ENCODE measurements around the gene RXRG. TPM values are rescaled to one million over a fixed set of nuclear protein-coding genes. Genes with fewer than 3 reads are reported as not detected.

RXRG gene
- total RNA-seq, 1 donor from 2014 or later = not detected

- no peak overlapping the region for H3K27ac ChIP-seq (ENCODE audit: low read depth, low read length)
- Mint-ChIP-seq H3K9me3 (ENCODE audit: unreplicated experiment) (no peaks in the 10 kb centered on the region), H3K36me3 (ENCODE audit: low read depth, unreplicated experiment) (no peaks in the 10 kb centered on the region), H3K27ac (ENCODE audit: unreplicated experiment) (no peak overlapping the region), H3K4me1 (ENCODE audit: low read depth, unreplicated experiment) (peaks cover 8% of the 10 kb centered on the region), H3K4me3 (ENCODE audit: unreplicated experiment) (no peak overlapping the region), H3K27me3 (ENCODE audit: low read depth, unreplicated experiment) (peaks cover 49% of the 10 kb centered on the region)
- no peak for DNase-seq (ENCODE audit: low read depth)
- no peak for TF ChIP-seq EZH2 (IDR thresholded peaks at IDR 0.05; ENCODE audit: insufficient read depth, low read length)
- no peak for TF ChIP-seq CTCF (IDR thresholded peaks at IDR 0.05; ENCODE audit: insufficient read depth, low read depth, low read length)
- no peaks in the 10 kb centered on the region for H4K20me1 ChIP-seq (ENCODE audit: insufficient read depth, low read length)
- no peak overlapping the region for H2AFZ ChIP-seq (ENCODE audit: low read depth, low read length)
- H3K9ac ChIP-seq (ENCODE audit: low read length) = no peak overlapping the region
- no peaks in the 10 kb centered on the region for H3K79me2 ChIP-seq (ENCODE audit: insufficient read depth, low read length)
- H3K9me3 ChIP-seq (ENCODE audit: insufficient read depth, low read depth, low read length) = no peaks in the 10 kb centered on the region
- H3K27me3 ChIP-seq (ENCODE audit: insufficient read depth, low read length) = peaks cover 14% of the 10 kb centered on the region
- no peak overlapping the region for H3K4me2 ChIP-seq (ENCODE audit: low read length)
- H3K4me3 ChIP-seq (ENCODE audit: insufficient read depth, low read depth, low read length) = no peak overlapping the region
- no peaks in the 10 kb centered on the region for H3K36me3 ChIP-seq (ENCODE audit: insufficient read depth, low read length)
- FAIRE-seq = no peak
- H3K4me1 ChIP-seq (ENCODE audit: insufficient read depth, low read length) = no peaks in the 10 kb centered on the region
Measured at GRCh38 chr1:165484532-165484931, 39.6 kb upstream of the RXRG start.

GRCh38 chr1:165483412-165483811 lies 38.5 kb upstream of the RXRG start:
- Histone ChIP-seq H3K4me1 (ENCODE audit: insufficient read depth, low read length) (no peaks in the 10 kb centered on the region), H3K9me3 (ENCODE audit: insufficient read depth, low read depth, low read length) (no peaks in the 10 kb centered on the region), H3K36me3 (ENCODE audit: insufficient read depth, low read length) (no peaks in the 10 kb centered on the region), H2AFZ (ENCODE audit: low read depth, low read length) (no peak overlapping the region), H3K79me2 (ENCODE audit: insufficient read depth, low read length) (no peaks in the 10 kb centered on the region), H3K4me2 (ENCODE audit: low read length) (no peak overlapping the region), H3K27me3 (ENCODE audit: insufficient read depth, low read length) (peaks cover 14% of the 10 kb centered on the region), H4K20me1 (ENCODE audit: insufficient read depth, low read length) (no peaks in the 10 kb centered on the region), H3K4me3 (ENCODE audit: insufficient read depth, low read depth, low read length) (no peak overlapping the region), H3K9ac (ENCODE audit: low read length) (no peak overlapping the region), H3K27ac (ENCODE audit: low read depth, low read length) (no peak overlapping the region)
- peaks cover 8% of the 10 kb centered on the region for H3K4me1 Mint-ChIP-seq (ENCODE audit: low read depth, unreplicated experiment)
- no peak overlapping the region for H3K4me3 Mint-ChIP-seq (ENCODE audit: unreplicated experiment)
- FAIRE-seq (no peak), DNase-seq (ENCODE audit: low read depth) (no peak)
- TF ChIP-seq CTCF (IDR thresholded peaks at IDR 0.05; ENCODE audit: insufficient read depth, low read depth, low read length) = no peak
- TF ChIP-seq EZH2 (IDR thresholded peaks at IDR 0.05; ENCODE audit: insufficient read depth, low read length) = no peak
- no peaks in the 10 kb centered on the region for H3K36me3 Mint-ChIP-seq (ENCODE audit: low read depth, unreplicated experiment)
- peaks cover 48% of the 10 kb centered on the region for H3K27me3 Mint-ChIP-seq (ENCODE audit: low read depth, unreplicated experiment)
- no peaks in the 10 kb centered on the region for H3K9me3 Mint-ChIP-seq (ENCODE audit: unreplicated experiment)
- H3K27ac Mint-ChIP-seq (ENCODE audit: unreplicated experiment) = no peak overlapping the region

GRCh38 chr1:165481820-165482532 lies 37.0 kb upstream of the RXRG start:
- no peak overlapping the region for H3K4me3 Mint-ChIP-seq (ENCODE audit: unreplicated experiment)
- TF ChIP-seq CTCF (IDR thresholded peaks at IDR 0.05; ENCODE audit: insufficient read depth, low read depth, low read length) (no peak), EZH2 (IDR thresholded peaks at IDR 0.05; ENCODE audit: insufficient read depth, low read length) (no peak)
- Histone ChIP-seq H3K4me2 (ENCODE audit: low read length) (no peak overlapping the region), H3K4me3 (ENCODE audit: insufficient read depth, low read depth, low read length) (no peak overlapping the region), H3K9ac (ENCODE audit: low read length) (no peak overlapping the region), H3K4me1 (ENCODE audit: insufficient read depth, low read length) (no peaks in the 10 kb centered on the region), H2AFZ (ENCODE audit: low read depth, low read length) (no peak overlapping the region), H3K79me2 (ENCODE audit: insufficient read depth, low read length) (no peaks in the 10 kb centered on the region), H3K36me3 (ENCODE audit: insufficient read depth, low read length) (no peaks in the 10 kb centered on the region), H4K20me1 (ENCODE audit: insufficient read depth, low read length) (no peaks in the 10 kb centered on the region), H3K27ac (ENCODE audit: low read depth, low read length) (no peak overlapping the region), H3K9me3 (ENCODE audit: insufficient read depth, low read depth, low read length) (no peaks in the 10 kb centered on the region), H3K27me3 (ENCODE audit: insufficient read depth, low read length) (peaks cover 11% of the 10 kb centered on the region)
- no peak for FAIRE-seq
- no peaks in the 10 kb centered on the region for H3K36me3 Mint-ChIP-seq (ENCODE audit: low read depth, unreplicated experiment)
- peaks cover 7% of the 10 kb centered on the region for H3K4me1 Mint-ChIP-seq (ENCODE audit: low read depth, unreplicated experiment)
- DNase-seq (ENCODE audit: low read depth) = peak; percentile 75
- H3K9me3 Mint-ChIP-seq (ENCODE audit: unreplicated experiment) = no peaks in the 10 kb centered on the region
- peak overlapping the region; percentile 43 for H3K27ac Mint-ChIP-seq (ENCODE audit: unreplicated experiment)
- H3K27me3 Mint-ChIP-seq (ENCODE audit: low read depth, unreplicated experiment) = peaks cover 44% of the 10 kb centered on the region
